Heart right ventricle (tissue), 16 donors: ENCODE data around the gene HBG1. TPM values are rescaled to one million over a fixed set of nuclear protein-coding genes. Genes with fewer than 3 reads are reported as not detected.

ENCODE experiments used
- ATAC-seq, 8 donors: fragments of 200-7000 bp; cut with Tn5 transposase; one replicate each; pipeline ENCODE4 v1.9.1; 2020; ENCODE audit warnings: mild to moderate bottlenecking in 8 of 8, moderate library complexity in 8 of 8, moderate number of reproducible peaks in 1 of 8
- DNase-seq, 2 donors: peaks; one replicate each; pipeline ENCODE4 v3.0.0-alpha.2; 2020
- H3K27ac ChIP-seq, 10 donors: fragments of 200-600 bp; sonication (generic) in 2 of 10; one replicate each; pipeline versions ENCODE4 v1.5.0 to v1.8.0; 2020 to 2022; ENCODE audit warnings: mild to moderate bottlenecking in 3 of 10
- H3K27me3 ChIP-seq, 7 donors: fragments of 200-600 bp; one replicate each; pipeline ENCODE4 v1.8.0; 2021 to 2022; ENCODE audit warnings: mild to moderate bottlenecking in 2 of 7
- H3K36me3 ChIP-seq, 9 donors: fragments of 200-600 bp; sonication (generic) in 1 of 9; one replicate each; pipeline versions ENCODE4 v1.5.0 to v1.8.0; 2020 to 2022; ENCODE audit warnings: mild to moderate bottlenecking in 2 of 9
- H3K4me1 ChIP-seq, 9 donors: fragments of 200-600 bp; sonication (generic) in 1 of 9; one replicate each; pipeline versions ENCODE4 v1.5.0 to v1.8.0; 2020 to 2022; ENCODE audit warnings: mild to moderate bottlenecking in 4 of 9
- H3K4me3 ChIP-seq, 10 donors: fragments of 200-600 bp; sonication (generic) in 2 of 10; one replicate each; pipeline versions ENCODE4 v1.5.0 to v1.8.0; 2020 to 2022; ENCODE audit warnings: mild to moderate bottlenecking in 7 of 10, moderate library complexity in 2 of 10
- H3K9me3 ChIP-seq, 11 donors: fragments of 200-600 bp in 10 of 11; sonication (generic) in 2 of 11; one replicate each; pipeline versions ENCODE4 v1.5.0 to v1.8.0; 2013 to 2022; ENCODE audit warnings: mild to moderate bottlenecking in 2 of 11, control low read depth in 1 of 11, moderate library complexity in 1 of 11
- CTCF ChIP-seq, 9 donors: fragments of 200-600 bp; sonication (generic) in 2 of 9; IDR thresholded peaks; one replicate each; pipeline versions ENCODE4 v1.5.0 to v1.8.0; 2021 to 2022; ENCODE audit warnings: antibody characterized with exemption in 9 of 9, mild to moderate bottlenecking in 5 of 9, moderate library complexity in 1 of 9
- intact Hi-C, 10 donors: fragments of 100-400 bp; cut with DNase I; formaldehyde crosslinking; loops; one replicate each; pipeline versions ENCODE4 v1.11.1 to v1.14.2; 2022
- polyA plus RNA-seq, 2 donors: library from polyadenylated mRNA; stranded (reverse); fragments of 200-250 nt; gene quantifications; one replicate each; pipeline ENCODE4 v1.2.3, GENCODE V29; 2013
- total RNA-seq, 10 donors: library from RNA; stranded (reverse); fragmentation: NEBNext Ultra II Directional in 3 of 10; extraction: Animal tissue kit (Norgen Biotek cat#: 25700) in 3 of 10; gene quantifications; one replicate each; pipeline versions ENCODE4 v1.2.1 to v1.2.4, GENCODE V29; 2021 to 2023
- donor health status: Arrhythmogenic right ventricular cardiomyopathy.
- donor health status: ischemic (EF 13 %, LVEDD 7.1; RV severe dilation, severe dysfunction).
- donor health status: healthy with polysubstance abuse.
- donor health status: DM: no; HTN: yes; CAD: no.
- donor health status: DM: no; HTN: no; CAD: no.
- donor health status: ischemic (EF 25% LVEDD 6.9; RV normal size, moderate dysfunction).
- donor health status: ischemic (EF 25% LVEDD 5.7; RV mildly dilated, moderate dysfunction).
- donor health status: healthy.
- donor health status: DM: yes; HTN: yes; CAD: no.
- donor health status: Ischemic cardiomyopathy.
- donor health status: ischemic (EF 35%, LVEDD 5.7; RV mildly dilated, moderate dysfunction).
- donor health status: nonischemic (EF 11% LVEDD 7.7; RV severe dilation, severe dysfunction).
- donor health status: DM: yes; HTN: yes; CAD: no.
- donor health status: PGD.
- donor health status: ischemic (EF 29% LVEDD 5.4; RV normal size, mild dysfunction).
- donor health status: nonischemic (EF 23%, LVEDD 6.1; RV moderate dilation, normal function).

HBG1 gene
- total and polyA plus RNA-seq, 12 donors = 0.20 to 0.30 TPM; not detected in 10

- no peak for ATAC-seq
- H3K27ac ChIP-seq = no peak overlapping the region
- H3K4me1 ChIP-seq = no peaks in the 10 kb centered on the region
- DNase-seq = no peak
- peaks cover 0 to 18% (median 0%) of the 10 kb centered on the region in 7 donors for H3K27me3 ChIP-seq
- intact Hi-C loops = no loop called here
- no peaks in the 10 kb centered on the region for H3K9me3 ChIP-seq
- H3K36me3 ChIP-seq = no peaks in the 10 kb centered on the region
- no peak overlapping the region for H3K4me3 ChIP-seq
- no peak for TF ChIP-seq CTCF (IDR thresholded peaks at IDR 0.05)
Measured at GRCh38 chr11:5198285-5198684, 51.4 kb downstream of the HBG1 start.

Other genes with a start within 250 kb of the HBG1 start
- not detected for gene OR52J3, start 203.3 kb downstream of the HBG1 start, total RNA-seq
- not detected for gene OR52J3, start 203.3 kb downstream of the HBG1 start, polyA plus RNA-seq
- gene OR52E2, start 190.2 kb downstream of the HBG1 start, total RNA-seq = not detected
- gene OR52E2, start 190.2 kb downstream of the HBG1 start, polyA plus RNA-seq = not detected
- not detected for gene OR52E1, start 180.3 kb downstream of the HBG1 start, total RNA-seq
- gene OR52E1, start 180.3 kb downstream of the HBG1 start, polyA plus RNA-seq = not detected
- gene OR52A5, start 111.5 kb downstream of the HBG1 start, total RNA-seq = not detected
- gene OR52A5, start 111.5 kb downstream of the HBG1 start, polyA plus RNA-seq = not detected
- not detected for gene OR52A1, start 95.1 kb downstream of the HBG1 start, total RNA-seq
- not detected for gene OR52A1, start 95.1 kb downstream of the HBG1 start, polyA plus RNA-seq
- not detected for gene OR51V1, start 49.2 kb downstream of the HBG1 start, total RNA-seq
- gene OR51V1, start 49.2 kb downstream of the HBG1 start, polyA plus RNA-seq = not detected
- 1,000 to 10,000 TPM in 1 of 10 donors, 100 to 1,000 TPM in 9; 188 to 1,566 (median 288) TPM for gene HBB, start 22.8 kb downstream of the HBG1 start, total RNA-seq
- 10 to 100 TPM in 1 of 2 donors, not detected in 1; 39.1 TPM for gene HBB, start 22.8 kb downstream of the HBG1 start, polyA plus RNA-seq
- 1 to 10 TPM in 1 of 10 donors, under 1 TPM in 3, not detected in 6; 0.41 to 5.3 (median 0.73) TPM for gene HBD, start 15.4 kb downstream of the HBG1 start, total RNA-seq
- not detected for gene HBD, start 15.4 kb downstream of the HBG1 start, polyA plus RNA-seq
- 1 to 10 TPM in 1 of 10 donors, under 1 TPM in 2, not detected in 7; 0.41 to 1.0 (median 0.45) TPM for gene HBG2, start 4.9 kb upstream of the HBG1 start, total RNA-seq
- gene HBG2, start 4.9 kb upstream of the HBG1 start, polyA plus RNA-seq = under 1 TPM in 1 of 2 donors, not detected in 1; 0.12 TPM
- gene HBE1, start 20.1 kb upstream of the HBG1 start, total RNA-seq = not detected
- gene HBE1, start 20.1 kb upstream of the HBG1 start, polyA plus RNA-seq = not detected
- not detected for gene OR51B4, start 52.1 kb upstream of the HBG1 start, total RNA-seq
- not detected for gene OR51B4, start 52.1 kb upstream of the HBG1 start, polyA plus RNA-seq
- not detected for gene OR51B2, start 74.4 kb upstream of the HBG1 start, total RNA-seq
- gene OR51B2, start 74.4 kb upstream of the HBG1 start, polyA plus RNA-seq = not detected
- gene OR51B5, start 93.7 kb upstream of the HBG1 start, total RNA-seq = under 1 TPM in 2 of 10 donors, not detected in 8; 0.25 to 0.46 TPM
- not detected for gene OR51B5, start 93.7 kb upstream of the HBG1 start, polyA plus RNA-seq
- gene OR51B6, start 101.7 kb upstream of the HBG1 start, total RNA-seq = not detected
- gene OR51B6, start 101.7 kb upstream of the HBG1 start, polyA plus RNA-seq = not detected
- not detected for gene OR51M1, start 134.0 kb upstream of the HBG1 start, total RNA-seq
- gene OR51M1, start 134.0 kb upstream of the HBG1 start, polyA plus RNA-seq = not detected
- gene OR51Q1, start 172.3 kb upstream of the HBG1 start, total RNA-seq = not detected
- gene OR51Q1, start 172.3 kb upstream of the HBG1 start, polyA plus RNA-seq = not detected
- gene OR51I1, start 191.7 kb upstream of the HBG1 start, total RNA-seq = under 1 TPM in 1 of 10 donors, not detected in 9; 0.28 TPM
- gene OR51I1, start 191.7 kb upstream of the HBG1 start, polyA plus RNA-seq = not detected
- not detected for gene OR51I2, start 199.5 kb upstream of the HBG1 start, total RNA-seq
- gene OR51I2, start 199.5 kb upstream of the HBG1 start, polyA plus RNA-seq = not detected
- not detected for gene OR52D1, start 238.8 kb upstream of the HBG1 start, total RNA-seq
- gene OR52D1, start 238.8 kb upstream of the HBG1 start, polyA plus RNA-seq = not detected